Upper lobe of left lung (tissue), 4 donors: ENCODE data around the gene CBLN3.

Source experiments
- CTCF ChIP-seq, 6 experiments: fragments of 450-650 bp in 4 of 6; fragments of 200-600 bp in 2 of 6; sonication (generic) in 2 of 6; IDR thresholded peaks; one replicate each; pipeline ENCODE4 v1.5.1; 2016 to 2019; ENCODE audit warnings: antibody characterized with exemption in 6 of 6
- POLR2A ChIP-seq, 4 donors: fragments of 450-650 bp; IDR thresholded peaks; one replicate each; pipeline ENCODE4 v1.5.1; 2016 to 2017; ENCODE audit warnings: antibody characterized with exemption in 4 of 4, mild to moderate bottlenecking in 2 of 4
- POLR2AphosphoS5 ChIP-seq, 2 donors: sonication (generic); formaldehyde crosslinking; IDR thresholded peaks; one replicate each; pipeline ENCODE4 v1.5.1; 2017; ENCODE audit warnings: antibody characterized with exemption in 2 of 2

GRCh38 chr14:24435998-24436354 is 6.5 kb upstream of the CBLN3 start:
- TF ChIP-seq CTCF (IDR thresholded peaks at IDR 0.05) (no peak), POLR2A (IDR thresholded peaks at IDR 0.05) (no peak), POLR2AphosphoS5 (IDR thresholded peaks at IDR 0.05) (no peak)
